Activated CD4-positive, CD25-positive, alpha-beta regulatory T cell treated with anti-CD3 and anti-CD28 coated beads, Interleukin-2, amount 50 U/mL, for 16 hours (primary cell): Measurements from ENCODE around the gene NMT2.

Experiments
- DNase-seq: peaks from one replicate; pipeline ENCODE4 v3.0.0-alpha.2; 2020; ENCODE audit warnings: low read depth, low spot score

Gene NMT2

GRCh38 chr10:15181576-15182156 lies 13.2 kb upstream of the NMT2 start:
- DNase-seq: no peak

- no peak for DNase-seq
Observed at GRCh38 chr10:15180736-15181135, 12.2 kb upstream of the NMT2 start.

- DNase-seq: no peak
Observed at GRCh38 chr10:15176269-15176668, 7.8 kb upstream of the NMT2 start.

GRCh38 chr10:15175587-15175986 lies 7.1 kb upstream of the NMT2 start:
- DNase-seq: no peak

- DNase-seq: no peak
Observed at GRCh38 chr10:15172306-15172840, 3.9 kb upstream of the NMT2 start.

- peak; percentile 36 for DNase-seq
Observed at GRCh38 chr10:15169555-15170401, 1.3 kb upstream of the NMT2 start.

GRCh38 chr10:15168786-15169554 lies 477 bp upstream of the NMT2 start:
- peak; percentile 92 for DNase-seq

- DNase-seq: no peak
Observed at GRCh38 chr10:15167411-15168290, 842 bp downstream of the NMT2 start.

- DNase-seq: no peak
Observed at GRCh38 chr10:15166325-15166724, 2.2 kb downstream of the NMT2 start.

- DNase-seq: no peak
Observed at GRCh38 chr10:15163253-15163828, 5.2 kb downstream of the NMT2 start.

- DNase-seq: no peak
Observed at GRCh38 chr10:15158972-15159371, 9.5 kb downstream of the NMT2 start.

GRCh38 chr10:15158448-15158847 lies 10.0 kb downstream of the NMT2 start:
- no peak for DNase-seq

- DNase-seq: no peak
Observed at GRCh38 chr10:15155978-15156656, 12.4 kb downstream of the NMT2 start.

- DNase-seq: no peak
Observed at GRCh38 chr10:15152556-15152955, 15.9 kb downstream of the NMT2 start.

- no peak for DNase-seq
Observed at GRCh38 chr10:15150563-15150962, 17.9 kb downstream of the NMT2 start.

GRCh38 chr10:15149042-15149771 lies 19.3 kb downstream of the NMT2 start:
- DNase-seq: no peak

- DNase-seq: no peak
Observed at GRCh38 chr10:15147594-15148392, 20.7 kb downstream of the NMT2 start.

- DNase-seq: no peak
Observed at GRCh38 chr10:15146366-15146765, 22.1 kb downstream of the NMT2 start.

GRCh38 chr10:15144788-15145187 lies 23.7 kb downstream of the NMT2 start:
- no peak for DNase-seq
